GM12878 (cell line): Measurements from ENCODE around the gene FAM221B. TPM values are rescaled to one million over a fixed set of nuclear protein-coding genes. Genes with fewer than 3 reads are reported as not detected.
A peak's percentile ranks its signal among the peaks of the same experiment; 100 is the strongest.

ENCODE experiments used
- ASH2L ChIP-seq: fragments of 300-600, 200-600 bp; sonication (generic); IDR thresholded peaks from 2 replicates; pipeline ENCODE4 v1.6.1; 2017; ENCODE audit warnings: low read depth, mild to moderate bottlenecking, borderline replicate concordance
- CHD4 ChIP-seq: fragments of 200-600 bp; sonication (generic); IDR thresholded peaks from 2 replicates; pipeline ENCODE4 v1.6.1; 2016; ENCODE audit warnings: mild to moderate bottlenecking
- FOXM1 ChIP-seq: IDR thresholded peaks from 2 replicates; pipeline ENCODE4 v1.6.1; 2012; ENCODE audit warnings: low read depth, mild to moderate bottlenecking, inconsistent platforms, low read length, moderate library complexity
- KAT2A ChIP-seq: conservative IDR thresholded peaks from 2 replicates; pipeline ENCODE4 v1.6.1; 2011; ENCODE audit warnings: low read depth, low read length; ENCODE audit not compliant: control insufficient read depth
- KDM1A ChIP-seq: fragments of 200-600 bp; sonication (generic); IDR thresholded peaks from 2 replicates; pipeline ENCODE4 v1.6.1; 2016; ENCODE audit warnings: borderline replicate concordance
- MEF2A ChIP-seq: IDR thresholded peaks from 2 replicates; pipeline ENCODE4 v1.6.1; 2011; ENCODE audit warnings: low read depth, mild to moderate bottlenecking, low read length, moderate library complexity; ENCODE audit not compliant: insufficient read depth
- NFXL1 ChIP-seq: fragments of 450-650 bp; IDR thresholded peaks from 2 replicates; pipeline ENCODE4 v1.6.1; 2017; ENCODE audit warnings: antibody characterized with exemption, mild to moderate bottlenecking, borderline replicate concordance
- PML ChIP-seq: IDR thresholded peaks from 2 replicates; pipeline ENCODE4 v1.6.1; 2012; ENCODE audit warnings: low read length, inconsistent platforms
- POLR2AphosphoS2 ChIP-seq: IDR thresholded peaks from 2 replicates; pipeline ENCODE4 v1.6.1; 2011; ENCODE audit warnings: low read depth, mild to moderate bottlenecking, low read length, improper control_type of control experiment, moderate library complexity
- RB1 ChIP-seq: fragments of 450-650 bp; formaldehyde crosslinking; IDR thresholded peaks from 2 replicates; pipeline ENCODE4 v1.6.1; 2017; ENCODE audit warnings: mild to moderate bottlenecking, borderline replicate concordance
- RUNX3 ChIP-seq: IDR thresholded peaks from 2 replicates; pipeline ENCODE4 v1.6.1; 2012; ENCODE audit warnings: low read length, inconsistent platforms
- SREBF1 ChIP-seq: IDR thresholded peaks from 2 replicates; pipeline ENCODE4 v1.6.1; 2012; ENCODE audit warnings: mild to moderate bottlenecking, low read length
- SUPT20H ChIP-seq: IDR thresholded peaks from 2 replicates; pipeline ENCODE4 v1.6.1; 2011; ENCODE audit warnings: low read depth, mild to moderate bottlenecking, low read length, moderate library complexity, borderline replicate concordance; ENCODE audit not compliant: control insufficient read depth
- ZNF207 ChIP-seq: fragments of 450-650 bp; IDR thresholded peaks from 2 replicates; pipeline ENCODE4 v1.6.1; 2014; ENCODE audit warnings: antibody characterized with exemption, mild to moderate bottlenecking, borderline replicate concordance
- polyA plus RNA-seq, 11 experiments: library from polyadenylated mRNA; depleted of rRNA in 4 of 11; unstranded in 6 of 11; stranded (reverse) in 5 of 11; fragments of >200 nt; fragmentation: Nextera tagmentation in 4 of 11; fragmentation: Illumina TruSeq in 1 of 11; extraction: Ambion mirVana in 4 of 11; extraction: Trizol in 1 of 11; gene quantifications; 1 replicate in 1 of 11; 2 replicates in 10 of 11; pipeline versions ENCODE4 v1.2.1 to v1.2.3, GENCODE V29; 2011 to 2016; ENCODE audit warnings: inconsistent platforms in 2 of 11, missing spikeins in 2 of 11, low read depth in 1 of 11
- total RNA-seq, 4 experiments: library from RNA; depleted of rRNA in 3 of 4; stranded (reverse); fragments of >200 nt in 3 of 4; fragmentation: Illumina TruSeq in 1 of 4; extraction: Trizol in 1 of 4; gene quantifications; 2 replicates each; pipeline versions ENCODE4 v1.2.1 to v1.2.3, GENCODE V29; 2013 to 2021
- TF ChIP-seq, protein P1 (sequence below): fragments of 450-650 bp; IDR thresholded peaks from 2 replicates; pipeline ENCODE4 v1.6.1; 2017; ENCODE audit warnings: mild to moderate bottlenecking
- TF ChIP-seq, protein P2 (sequence below): fragments of 450-650 bp; IDR thresholded peaks from 2 replicates; pipeline ENCODE4 v1.6.1; 2018; ENCODE audit warnings: mild to moderate bottlenecking, low read depth, moderate library complexity; ENCODE audit not compliant: partially characterized antibody
- TF ChIP-seq, protein P3 (sequence below): fragments of 450-650 bp; IDR thresholded peaks from 2 replicates; pipeline ENCODE4 v1.6.1; 2017; ENCODE audit warnings: mild to moderate bottlenecking, moderate library complexity
- TF ChIP-seq, protein P4 (sequence below): IDR thresholded peaks from 2 replicates; pipeline ENCODE4 v1.6.1; 2012; ENCODE audit warnings: low read length, inconsistent platforms
- TF ChIP-seq, protein P5 (sequence below): IDR thresholded peaks from 2 replicates; pipeline ENCODE4 v1.6.1; 2012; ENCODE audit warnings: low read depth, low read length, improper control_type of control experiment

The FAM221B gene
- total and polyA plus RNA-seq, 10 of the 15 experiments (the other 5 are each of a cell fraction or from before 2014, with no cell fraction given) = 0.02 to 0.12 (median 0.04) TPM; not detected in 5

DNA sequence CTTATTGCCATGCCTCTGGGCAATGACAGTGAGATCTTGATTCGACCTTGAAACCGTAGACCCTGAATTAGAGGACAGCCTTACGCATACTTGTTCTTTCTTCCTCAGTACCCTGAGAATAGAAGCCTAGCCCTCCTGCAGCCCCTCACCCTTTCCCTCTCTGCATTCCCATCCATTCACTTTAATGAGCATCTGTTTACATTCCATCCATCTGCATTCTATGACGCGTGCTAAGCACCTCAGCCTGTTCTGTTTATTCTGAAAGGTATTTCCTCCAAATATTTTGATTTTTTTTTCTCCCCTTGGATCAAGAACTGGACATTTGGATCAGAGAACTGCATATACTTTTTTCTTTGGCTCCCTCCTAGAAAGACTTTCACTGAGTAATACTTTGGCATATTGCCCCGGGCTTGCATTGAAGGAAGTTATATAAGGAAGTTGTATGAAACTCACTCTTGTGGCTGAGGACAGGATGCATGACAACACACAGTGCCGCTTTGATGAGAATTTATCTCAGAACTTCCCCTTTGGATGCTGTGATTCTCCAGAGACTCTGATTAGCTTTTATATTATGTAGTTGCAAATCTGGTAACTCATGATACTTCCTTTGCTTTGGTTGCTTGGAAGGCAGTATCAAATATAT, 16.2 kb upstream of the FAM221B start (continued):
- TF ChIP-seq POLR2AphosphoS2 = no peak
- no peak for TF ChIP-seq MEF2A
- TF ChIP-seq ASH2L = no peak
- TF ChIP-seq KAT2A = no peak
- TF ChIP-seq, protein P1, sequence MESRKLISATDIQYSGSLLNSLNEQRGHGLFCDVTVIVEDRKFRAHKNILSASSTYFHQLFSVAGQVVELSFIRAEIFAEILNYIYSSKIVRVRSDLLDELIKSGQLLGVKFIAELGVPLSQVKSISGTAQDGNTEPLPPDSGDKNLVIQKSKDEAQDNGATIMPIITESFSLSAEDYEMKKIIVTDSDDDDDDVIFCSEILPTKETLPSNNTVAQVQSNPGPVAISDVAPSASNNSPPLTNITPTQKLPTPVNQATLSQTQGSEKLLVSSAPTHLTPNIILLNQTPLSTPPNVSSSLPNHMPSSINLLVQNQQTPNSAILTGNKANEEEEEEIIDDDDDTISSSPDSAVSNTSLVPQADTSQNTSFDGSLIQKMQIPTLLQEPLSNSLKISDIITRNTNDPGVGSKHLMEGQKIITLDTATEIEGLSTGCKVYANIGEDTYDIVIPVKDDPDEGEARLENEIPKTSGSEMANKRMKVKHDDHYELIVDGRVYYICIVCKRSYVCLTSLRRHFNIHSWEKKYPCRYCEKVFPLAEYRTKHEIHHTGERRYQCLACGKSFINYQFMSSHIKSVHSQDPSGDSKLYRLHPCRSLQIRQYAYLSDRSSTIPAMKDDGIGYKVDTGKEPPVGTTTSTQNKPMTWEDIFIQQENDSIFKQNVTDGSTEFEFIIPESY = no peak
- TF ChIP-seq, protein P2, sequence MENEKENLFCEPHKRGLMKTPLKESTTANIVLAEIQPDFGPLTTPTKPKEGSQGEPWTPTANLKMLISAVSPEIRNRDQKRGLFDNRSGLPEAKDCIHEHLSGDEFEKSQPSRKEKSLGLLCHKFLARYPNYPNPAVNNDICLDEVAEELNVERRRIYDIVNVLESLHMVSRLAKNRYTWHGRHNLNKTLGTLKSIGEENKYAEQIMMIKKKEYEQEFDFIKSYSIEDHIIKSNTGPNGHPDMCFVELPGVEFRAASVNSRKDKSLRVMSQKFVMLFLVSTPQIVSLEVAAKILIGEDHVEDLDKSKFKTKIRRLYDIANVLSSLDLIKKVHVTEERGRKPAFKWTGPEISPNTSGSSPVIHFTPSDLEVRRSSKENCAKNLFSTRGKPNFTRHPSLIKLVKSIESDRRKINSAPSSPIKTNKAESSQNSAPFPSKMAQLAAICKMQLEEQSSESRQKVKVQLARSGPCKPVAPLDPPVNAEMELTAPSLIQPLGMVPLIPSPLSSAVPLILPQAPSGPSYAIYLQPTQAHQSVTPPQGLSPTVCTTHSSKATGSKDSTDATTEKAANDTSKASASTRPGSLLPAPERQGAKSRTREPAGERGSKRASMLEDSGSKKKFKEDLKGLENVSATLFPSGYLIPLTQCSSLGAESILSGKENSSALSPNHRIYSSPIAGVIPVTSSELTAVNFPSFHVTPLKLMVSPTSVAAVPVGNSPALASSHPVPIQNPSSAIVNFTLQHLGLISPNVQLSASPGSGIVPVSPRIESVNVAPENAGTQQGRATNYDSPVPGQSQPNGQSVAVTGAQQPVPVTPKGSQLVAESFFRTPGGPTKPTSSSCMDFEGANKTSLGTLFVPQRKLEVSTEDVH = no peak
- no peak for TF ChIP-seq NFXL1
- TF ChIP-seq RUNX3 = peak; percentile 78
- no peak for TF ChIP-seq CHD4
- no peak for TF ChIP-seq SUPT20H
- TF ChIP-seq FOXM1 = peak; percentile 47; the same call in 1 of the 2 replicates
- TF ChIP-seq PML = no peak
- TF ChIP-seq, protein P3, sequence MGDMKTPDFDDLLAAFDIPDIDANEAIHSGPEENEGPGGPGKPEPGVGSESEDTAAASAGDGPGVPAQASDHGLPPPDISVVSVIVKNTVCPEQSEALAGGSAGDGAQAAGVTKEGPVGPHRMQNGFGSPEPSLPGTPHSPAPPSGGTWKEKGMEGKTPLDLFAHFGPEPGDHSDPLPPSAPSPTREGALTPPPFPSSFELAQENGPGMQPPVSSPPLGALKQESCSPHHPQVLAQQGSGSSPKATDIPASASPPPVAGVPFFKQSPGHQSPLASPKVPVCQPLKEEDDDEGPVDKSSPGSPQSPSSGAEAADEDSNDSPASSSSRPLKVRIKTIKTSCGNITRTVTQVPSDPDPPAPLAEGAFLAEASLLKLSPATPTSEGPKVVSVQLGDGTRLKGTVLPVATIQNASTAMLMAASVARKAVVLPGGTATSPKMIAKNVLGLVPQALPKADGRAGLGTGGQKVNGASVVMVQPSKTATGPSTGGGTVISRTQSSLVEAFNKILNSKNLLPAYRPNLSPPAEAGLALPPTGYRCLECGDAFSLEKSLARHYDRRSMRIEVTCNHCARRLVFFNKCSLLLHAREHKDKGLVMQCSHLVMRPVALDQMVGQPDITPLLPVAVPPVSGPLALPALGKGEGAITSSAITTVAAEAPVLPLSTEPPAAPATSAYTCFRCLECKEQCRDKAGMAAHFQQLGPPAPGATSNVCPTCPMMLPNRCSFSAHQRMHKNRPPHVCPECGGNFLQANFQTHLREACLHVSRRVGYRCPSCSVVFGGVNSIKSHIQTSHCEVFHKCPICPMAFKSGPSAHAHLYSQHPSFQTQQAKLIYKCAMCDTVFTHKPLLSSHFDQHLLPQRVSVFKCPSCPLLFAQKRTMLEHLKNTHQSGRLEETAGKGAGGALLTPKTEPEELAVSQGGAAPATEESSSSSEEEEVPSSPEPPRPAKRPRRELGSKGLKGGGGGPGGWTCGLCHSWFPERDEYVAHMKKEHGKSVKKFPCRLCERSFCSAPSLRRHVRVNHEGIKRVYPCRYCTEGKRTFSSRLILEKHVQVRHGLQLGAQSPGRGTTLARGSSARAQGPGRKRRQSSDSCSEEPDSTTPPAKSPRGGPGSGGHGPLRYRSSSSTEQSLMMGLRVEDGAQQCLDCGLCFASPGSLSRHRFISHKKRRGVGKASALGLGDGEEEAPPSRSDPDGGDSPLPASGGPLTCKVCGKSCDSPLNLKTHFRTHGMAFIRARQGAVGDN = no peak
- TF ChIP-seq, protein P4, sequence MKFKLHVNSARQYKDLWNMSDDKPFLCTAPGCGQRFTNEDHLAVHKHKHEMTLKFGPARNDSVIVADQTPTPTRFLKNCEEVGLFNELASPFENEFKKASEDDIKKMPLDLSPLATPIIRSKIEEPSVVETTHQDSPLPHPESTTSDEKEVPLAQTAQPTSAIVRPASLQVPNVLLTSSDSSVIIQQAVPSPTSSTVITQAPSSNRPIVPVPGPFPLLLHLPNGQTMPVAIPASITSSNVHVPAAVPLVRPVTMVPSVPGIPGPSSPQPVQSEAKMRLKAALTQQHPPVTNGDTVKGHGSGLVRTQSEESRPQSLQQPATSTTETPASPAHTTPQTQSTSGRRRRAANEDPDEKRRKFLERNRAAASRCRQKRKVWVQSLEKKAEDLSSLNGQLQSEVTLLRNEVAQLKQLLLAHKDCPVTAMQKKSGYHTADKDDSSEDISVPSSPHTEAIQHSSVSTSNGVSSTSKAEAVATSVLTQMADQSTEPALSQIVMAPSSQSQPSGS = peak; percentile 52; the same call in 1 of the 2 replicates
- TF ChIP-seq KDM1A = no peak
- no peak for TF ChIP-seq RB1
- TF ChIP-seq, protein P5, sequence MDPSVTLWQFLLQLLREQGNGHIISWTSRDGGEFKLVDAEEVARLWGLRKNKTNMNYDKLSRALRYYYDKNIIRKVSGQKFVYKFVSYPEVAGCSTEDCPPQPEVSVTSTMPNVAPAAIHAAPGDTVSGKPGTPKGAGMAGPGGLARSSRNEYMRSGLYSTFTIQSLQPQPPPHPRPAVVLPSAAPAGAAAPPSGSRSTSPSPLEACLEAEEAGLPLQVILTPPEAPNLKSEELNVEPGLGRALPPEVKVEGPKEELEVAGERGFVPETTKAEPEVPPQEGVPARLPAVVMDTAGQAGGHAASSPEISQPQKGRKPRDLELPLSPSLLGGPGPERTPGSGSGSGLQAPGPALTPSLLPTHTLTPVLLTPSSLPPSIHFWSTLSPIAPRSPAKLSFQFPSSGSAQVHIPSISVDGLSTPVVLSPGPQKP = no peak
- no peak for TF ChIP-seq ZNF207
- no peak for TF ChIP-seq SREBF1
